Erythroblast (primary cell): ENCODE data around the gene MBP.

ENCODE experiments used
- GATA1 ChIP-seq: IDR thresholded peaks from 2 replicates; pipeline ENCODE4 v1.6.1; 2011; ENCODE audit warnings: low read depth, mild to moderate bottlenecking, control low read depth, low read length, moderate library complexity
- POLR2A ChIP-seq: IDR thresholded peaks from 2 replicates; pipeline ENCODE4 v1.6.1; 2011; ENCODE audit warnings: mild to moderate bottlenecking, low read length

GRCh38 chr18:77157312-77157711 is 24.7 kb upstream of the MBP start:
- TF ChIP-seq POLR2A (no peak), GATA1 (no peak)
